Transverse colon (tissue), 4 donors: ENCODE results near the gene ARF4. TPM values are rescaled to one million over a fixed set of nuclear protein-coding genes. Genes with fewer than 3 reads are reported as not detected.

Source experiments
- DNase-seq: peaks from one replicate; pipeline ENCODE4 v3.0.0-alpha.2; 2019
- H3K27ac ChIP-seq, 4 donors: fragments of 200-600 bp; sonication (generic); 2 replicates each; pipeline ENCODE4 v1.5.1; 2016 to 2018; ENCODE audit warnings: inconsistent platforms in 4 of 4
- H3K27me3 ChIP-seq: fragments of 200-600 bp; sonication (generic); 2 replicates; pipeline ENCODE4 v1.5.1; 2017; ENCODE audit warnings: inconsistent platforms
- H3K36me3 ChIP-seq, 4 donors: fragments of 200-600 bp; sonication (generic); 2 replicates each; pipeline ENCODE4 v1.5.1; 2017 to 2019; ENCODE audit warnings: inconsistent platforms in 4 of 4
- H3K4me1 ChIP-seq, 4 donors: fragments of 200-600 bp; sonication (generic); 2 replicates each; pipeline ENCODE4 v1.5.1; 2017 to 2020; ENCODE audit warnings: inconsistent platforms in 4 of 4
- H3K4me3 ChIP-seq, 4 donors: fragments of 200-600 bp; sonication (generic); 1 replicate in 1 of 4; 2 replicates in 3 of 4; pipeline versions ENCODE4 v1.5.1 to v1.6.1; 2017 to 2019; ENCODE audit warnings: inconsistent platforms in 4 of 4
- H3K9me3 ChIP-seq, 2 donors: fragments of 200-600 bp; sonication (generic); 2 replicates each; pipeline ENCODE4 v1.5.1; 2017 to 2019; ENCODE audit warnings: inconsistent platforms in 2 of 2
- CTCF ChIP-seq, 5 experiments: fragments of 200-600 bp in 3 of 5; fragments of 450-650 bp in 2 of 5; sonication (generic) in 3 of 5; IDR thresholded peaks; 1 replicate in 2 of 5; 2 replicates in 3 of 5; pipeline ENCODE4 v1.5.1; 2016 to 2017; ENCODE audit warnings: antibody characterized with exemption in 5 of 5, inconsistent platforms in 3 of 5, mild to moderate bottlenecking in 2 of 5, moderate library complexity in 1 of 5
- EP300 ChIP-seq: sonication (generic); formaldehyde crosslinking; IDR thresholded peaks from one replicate; pipeline ENCODE4 v1.6.1; 2017; ENCODE audit warnings: antibody characterized with exemption, low read depth
- POLR2A ChIP-seq: fragments of 450-650 bp; IDR thresholded peaks from one replicate; pipeline ENCODE4 v1.6.1; 2016; ENCODE audit warnings: antibody characterized with exemption, mild to moderate bottlenecking, moderate library complexity
- POLR2AphosphoS5 ChIP-seq, 3 donors: sonication (generic); formaldehyde crosslinking; IDR thresholded peaks; one replicate each; pipeline ENCODE4 v1.6.1; 2016; ENCODE audit warnings: antibody characterized with exemption in 3 of 3
- WGBS, 2 donors: methylation state at CpG; one replicate each; pipeline ENCODE4 v1.1.5; 2018; ENCODE audit warnings: low coverage in 1 of 2; 5-methylcytosine and 5-hydroxymethylcytosine counted together
- in situ Hi-C, 4 donors: fragments of 200-750 bp; cut with MboI; loops; one replicate each; pipeline versions ENCODE4 v1.15.0 to v1.15.1; 2017; ENCODE audit warnings: low sequenced_read_pairs in 3 of 4, low pct_ligation_motif_present in 1 of 4, low pct_unique_long_range_greater_than_20kb in 1 of 4
- intact Hi-C: fragments of 100-400 bp; cut with DNase I; formaldehyde crosslinking; loops from one replicate; pipeline ENCODE4 v1.15.1; 2023; ENCODE audit warnings: low total_unique reads
- total RNA-seq, 4 donors: library from RNA; depleted of rRNA; stranded (reverse); fragments of >200 nt; gene quantifications; one replicate each; pipeline ENCODE4 v1.1.0, GENCODE V29; 2016

Gene ARF4
- total RNA-seq, 4 donors from 2014 or later = 89.6 to 109 (median 98.2) TPM

GRCh38 chr3:57570878-57571277 is 26.3 kb downstream of the ARF4 start:
- intact Hi-C loops (no loop called here), in situ Hi-C loops (no loop called here)
- TF ChIP-seq POLR2A (no peak), EP300 (no peak), CTCF (IDR thresholded peaks at IDR 0.05) (no peak), POLR2AphosphoS5 (IDR thresholded peaks at IDR 0.05) (no peak)

GRCh38 chr3:57569859-57570450 is 27.2 kb downstream of the ARF4 start:
- H3K4me1 ChIP-seq = no peaks in the 10 kb centered on the region
- intact Hi-C loops (no loop called here), in situ Hi-C loops (no loop called here)
- TF ChIP-seq POLR2AphosphoS5 (IDR thresholded peaks at IDR 0.05) = no peak
- TF ChIP-seq POLR2A = no peak
- TF ChIP-seq CTCF (IDR thresholded peaks at IDR 0.05) = no peak
- TF ChIP-seq EP300 = no peak
- H3K27me3 ChIP-seq = no peaks in the 10 kb centered on the region
- no peak for DNase-seq
- no peak overlapping the region for H3K27ac ChIP-seq
- H3K36me3 ChIP-seq = peaks cover 0 to 64% (median 20%) of the 10 kb centered on the region in 4 donors
- 86% methylated on average over 5 to 6 of the region's 6 CpGs for WGBS, 2 donors
- no peaks in the 10 kb centered on the region for H3K9me3 ChIP-seq
- H3K4me3 ChIP-seq = no peak overlapping the region

More at GRCh38 chr3:57570878-57571277, 26.3 kb downstream of the ARF4 start:
- no peaks in the 10 kb centered on the region for H3K4me1 ChIP-seq
- no peaks in the 10 kb centered on the region for H3K9me3 ChIP-seq
- H3K4me3 ChIP-seq = no peak overlapping the region
- H3K36me3 ChIP-seq = peaks cover 0 to 56% (median 18%) of the 10 kb centered on the region in 4 donors
- DNase-seq = no peak
- 98 to 100% methylated on average over 2 of the region's 2 CpGs for WGBS, 2 donors
- H3K27me3 ChIP-seq = no peaks in the 10 kb centered on the region
- H3K27ac ChIP-seq = no peak overlapping the region

GRCh38 chr3:57559526-57559925 is 37.6 kb downstream of the ARF4 start:
- Histone ChIP-seq H3K4me3 (no peak overlapping the region), H3K9me3 (no peaks in the 10 kb centered on the region), H3K27ac (no peak overlapping the region), H3K36me3 (peaks cover 0 to 6% (median 2%) of the 10 kb centered on the region in 4 donors), H3K27me3 (no peaks in the 10 kb centered on the region), H3K4me1 (peaks cover 19 to 31% (median 22%) of the 10 kb centered on the region in 4 donors)
- in situ Hi-C loops (loop anchor here in 1 of 4 donors (10.0 kb wide), 1 partner anchor 195 kb away; the partner anchor contains the start of gene SLMAP), intact Hi-C loops (loop anchor here (5.0 kb wide), 1 partner anchor 38 kb away; the partner anchor contains the start of gene ARF4)
- DNase-seq = no peak
- TF ChIP-seq POLR2AphosphoS5 (IDR thresholded peaks at IDR 0.05) (no peak), CTCF (IDR thresholded peaks at IDR 0.05) (no peak), EP300 (no peak), POLR2A (no peak)
- 90% methylated on average over 1 of the region's 1 CpG for WGBS, 2 donors

- in situ Hi-C loops = loop anchor here in 1 of 4 donors (10.0 kb wide), 1 partner anchor 198 kb away; the partner anchor contains the start of gene SLMAP
- no peak for TF ChIP-seq POLR2AphosphoS5 (IDR thresholded peaks at IDR 0.05)
- peak; percentile 26 for TF ChIP-seq POLR2A
- Histone ChIP-seq H3K4me1 (peaks cover 19 to 31% (median 22%) of the 10 kb centered on the region in 4 donors), H3K4me3 (peak overlapping the region; percentile 61 to 91 (median 76)), H3K27me3 (no peaks in the 10 kb centered on the region), H3K9me3 (no peaks in the 10 kb centered on the region), H3K27ac (peak overlapping the region; percentile 90 to 95 (median 92)), H3K36me3 (peaks cover 0 to 6% (median 0%) of the 10 kb centered on the region in 4 donors)
- intact Hi-C loops = loop anchor here (5.0 kb wide), 1 partner anchor 40 kb away; the partner anchor contains the start of gene ARF4
- peak; percentile 29 for DNase-seq
- 1 to 7% methylated on average over 3 to 29 of the region's 29 CpGs for WGBS, 2 donors
Measured at GRCh38 chr3:57557085-57557537, 40.0 kb downstream of the ARF4 start.
